ENCODE data around the gene SEMA4B.

DNA sequence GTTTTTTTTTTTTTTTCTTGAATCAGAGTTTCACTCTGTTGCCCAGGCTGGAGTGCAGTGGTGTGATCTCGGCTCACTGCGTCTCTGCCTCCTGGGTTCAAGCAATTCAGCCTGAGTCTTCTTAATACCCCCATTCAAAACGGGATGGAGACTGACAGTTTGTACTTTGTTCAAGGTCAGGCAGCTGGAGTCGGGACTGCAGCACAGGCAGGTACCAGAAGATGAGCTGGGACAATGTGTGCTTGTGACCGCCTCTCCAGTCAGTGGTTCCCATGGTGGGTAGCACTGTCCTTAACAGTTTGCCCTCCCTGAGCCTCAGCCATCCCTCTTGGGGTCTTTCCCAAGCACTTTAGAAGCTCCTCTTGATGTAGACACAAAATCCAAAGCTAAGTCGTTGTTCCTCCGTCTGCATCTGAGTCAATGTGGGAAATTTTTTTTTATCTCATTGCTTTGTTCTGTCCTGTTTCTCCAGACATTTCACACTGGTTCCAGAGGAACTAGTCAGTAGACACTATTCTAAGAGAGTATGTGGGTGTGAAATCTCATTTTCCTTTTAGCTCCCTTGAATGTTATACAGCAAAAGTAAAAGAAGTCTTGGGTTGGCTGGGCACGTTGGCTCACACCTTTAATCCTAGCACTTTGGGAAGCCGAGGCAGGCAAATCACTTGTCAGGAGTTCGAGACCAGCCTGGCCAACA is 43.0 kb downstream of the SEMA4B start:
- TF ChIP-seq CTCF (IDR thresholded peaks at IDR 0.05; ENCODE audit: low read depth, low read length) (no peak), EZH2phosphoT487 (IDR thresholded peaks at IDR 0.05; ENCODE audit: low read depth) (no peak)

Measured in OCI-LY3 (cell line).